Natural killer cell treated with Interleukin-12 subunit alpha and Interleukin-12 subunit beta and Interleukin-15 and Interleukin-18, amount 100 ng/mL, for 72 hours (primary cell): ENCODE measurements around the gene ZNF497. TPM values are rescaled to one million over a fixed set of nuclear protein-coding genes. Genes with fewer than 3 reads are reported as not detected.
"Not testable (repeated sequence)": the region's sequence is repeated elsewhere in the genome, so short reads cannot be mapped to it uniquely, and the experiment has no call there.

Experiments used
- ATAC-seq, 2 donors: fragments of 150-1000 bp; cut with Tn5 transposase in 1 of 2; sonication (Bioruptor Pico), chemical (Tn5 transposase) in 1 of 2; 2 replicates each; pipeline ENCODE4 v1.10.0; 2021
- DNase-seq: peaks from one replicate; pipeline ENCODE4 v3.0.0; 2022; ENCODE audit warnings: low spot score
- H3K27ac Mint-ChIP-seq, 2 donors: 1 replicate in 1 of 2; 2 replicates in 1 of 2; pipeline ENCODE4 v1.8.0; 2022; ENCODE audit warnings: mixed read lengths in 2 of 2, mild to moderate bottlenecking in 1 of 2, moderate library complexity in 1 of 2
- H3K27me3 Mint-ChIP-seq, 2 donors: 1 replicate in 1 of 2; 2 replicates in 1 of 2; pipeline ENCODE4 v1.8.0; 2022; ENCODE audit warnings: mixed read lengths in 2 of 2
- H3K36me3 Mint-ChIP-seq: one replicate; pipeline ENCODE4 v1.8.0; 2022; ENCODE audit warnings: mixed read lengths
- H3K4me1 Mint-ChIP-seq, 2 donors: 1 replicate in 1 of 2; 2 replicates in 1 of 2; pipeline ENCODE4 v1.8.0; 2022; ENCODE audit warnings: low read depth in 2 of 2, mixed read lengths in 2 of 2, mild to moderate bottlenecking in 1 of 2
- H3K4me3 Mint-ChIP-seq: one replicate; pipeline ENCODE4 v1.8.0; 2022; ENCODE audit warnings: mixed read lengths
- H3K9me3 Mint-ChIP-seq: 2 replicates; pipeline ENCODE4 v1.8.0; 2022; ENCODE audit warnings: mixed read lengths
- total RNA-seq, 2 donors: library from RNA; stranded (reverse); gene quantifications; one replicate each; pipeline ENCODE4 v1.2.3, GENCODE V29; 2022

The ZNF497 gene
- total RNA-seq, 2 donors from 2014 or later, result 0.52 to 1.4 TPM

DNA sequence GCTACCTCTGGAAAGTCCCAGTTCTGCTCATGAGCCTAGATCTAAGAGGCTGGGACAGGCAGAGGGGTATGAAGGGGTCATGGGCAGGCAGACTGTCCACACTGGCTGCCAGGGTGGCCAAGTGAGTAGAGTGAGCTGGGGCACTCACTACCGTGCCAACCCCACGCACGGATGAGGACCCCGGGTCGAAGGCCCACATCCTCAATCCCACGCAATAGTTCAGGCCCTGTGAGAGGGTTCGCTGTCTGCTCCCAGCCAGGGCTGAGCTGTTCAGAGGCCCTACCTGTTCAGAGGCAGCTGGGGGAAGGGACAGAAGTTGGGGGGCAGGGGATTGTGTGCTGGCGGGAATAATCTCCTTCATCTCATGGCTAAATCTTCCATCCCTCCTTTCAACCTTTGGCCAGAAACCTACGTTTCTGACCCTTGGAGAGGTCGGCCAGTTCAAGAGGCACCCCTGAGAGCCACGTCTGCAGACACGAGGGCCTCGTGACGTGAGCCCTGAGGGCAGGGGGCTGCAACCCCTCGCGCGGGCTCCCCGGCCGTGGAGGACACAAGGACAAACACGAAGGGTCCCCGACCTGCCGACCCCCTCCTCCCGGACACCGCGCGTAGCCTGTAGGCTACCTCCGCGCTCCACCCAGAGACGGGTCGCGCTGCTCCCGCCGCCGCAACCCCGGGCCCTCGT, 23.5 kb upstream of the ZNF497 start:
- peak; percentile 0 to 12 for ATAC-seq
- Mint-ChIP-seq H3K36me3 (peaks cover 14% of the 10 kb centered on the region), H3K4me3 (peak overlapping the region; percentile 90), H3K27ac (peak overlapping the region; percentile 93 to 95), H3K9me3 (no peaks in the 10 kb centered on the region), H3K4me1 (peaks cover 25 to 32% of the 10 kb centered on the region in 2 donors), H3K27me3 (no peaks in the 10 kb centered on the region)
- DNase-seq, result no peak

DNA sequence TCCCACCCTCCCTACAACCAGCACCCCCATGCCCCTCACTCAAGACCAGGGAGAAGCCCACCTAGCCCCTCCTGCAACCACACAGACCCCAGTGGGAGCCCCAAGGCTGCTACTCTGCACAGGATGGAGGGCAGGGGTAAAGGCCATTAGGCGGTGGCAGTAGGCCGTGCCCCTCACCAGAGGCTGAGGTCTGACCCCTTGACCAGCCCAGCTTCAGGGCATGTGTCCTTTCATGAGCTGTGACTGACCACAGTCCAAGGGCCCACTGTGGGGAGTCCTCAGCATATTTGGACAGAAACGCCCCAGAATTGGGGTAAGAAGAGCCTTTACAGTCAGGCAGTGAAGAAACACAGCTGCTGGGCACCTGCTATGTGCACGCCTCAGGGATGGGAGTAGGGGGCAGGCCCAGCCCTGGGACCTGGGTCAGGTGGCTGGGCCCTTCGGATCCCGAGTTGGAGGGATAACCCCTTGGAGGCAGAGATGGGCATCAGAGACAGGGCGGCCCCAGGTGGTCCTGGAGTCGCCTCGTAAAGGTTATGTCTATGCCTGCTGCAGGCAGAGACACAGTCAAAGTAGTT, 22.9 kb upstream of the ZNF497 start:
- H3K4me1 Mint-ChIP-seq, result peaks cover 21 to 29% of the 10 kb centered on the region in 2 donors

DNA sequence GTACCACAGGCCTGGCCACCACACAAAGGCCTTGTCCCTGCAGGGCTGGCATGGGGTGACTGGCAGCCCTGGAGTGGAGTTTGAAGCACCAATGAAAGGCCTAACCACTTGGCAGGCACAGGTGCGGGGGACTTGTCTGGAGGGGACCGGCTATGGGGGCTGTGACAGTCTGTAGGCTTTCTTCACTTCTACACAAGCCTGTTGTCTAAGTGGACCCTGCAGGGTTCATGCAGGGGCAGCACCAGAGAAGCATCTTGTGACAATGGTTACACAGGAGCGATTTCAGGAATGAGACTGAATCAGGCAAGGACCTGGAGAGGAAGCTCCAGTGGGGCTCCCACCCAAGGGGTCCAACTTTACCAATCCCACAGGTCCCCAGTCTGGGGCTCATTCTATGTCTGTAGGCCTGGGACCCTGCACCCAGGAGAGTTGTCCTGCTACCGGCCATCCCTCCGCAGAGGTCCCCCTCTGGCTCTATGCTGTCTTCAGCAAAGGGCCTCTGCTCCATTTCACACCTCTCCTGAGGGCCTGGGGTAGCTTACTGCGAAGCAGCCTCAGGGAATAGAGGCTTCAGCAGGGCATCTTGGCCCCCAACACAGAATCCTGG, 20.5 kb upstream of the ZNF497 start:
- DNase-seq (no peak), ATAC-seq (no peak)
- Mint-ChIP-seq H3K4me1 (peaks cover 26 to 30% of the 10 kb centered on the region in 2 donors), H3K36me3 (peaks cover 4% of the 10 kb centered on the region), H3K27me3 (no peaks in the 10 kb centered on the region), H3K4me3 (no peak overlapping the region), H3K27ac (peak overlapping the region; percentile 67 to 95), H3K9me3 (no peaks in the 10 kb centered on the region)

More for the DNA sequence above, 22.9 kb upstream of the ZNF497 start:
- peak overlapping the region; percentile 93 to 95 for H3K27ac Mint-ChIP-seq
- ATAC-seq (no peak), DNase-seq (no peak)
- no peaks in the 10 kb centered on the region for H3K27me3 Mint-ChIP-seq
- H3K36me3 Mint-ChIP-seq, result peaks cover 14% of the 10 kb centered on the region
- H3K9me3 Mint-ChIP-seq, result no peaks in the 10 kb centered on the region
- H3K4me3 Mint-ChIP-seq, result peak overlapping the region; percentile 90

DNA sequence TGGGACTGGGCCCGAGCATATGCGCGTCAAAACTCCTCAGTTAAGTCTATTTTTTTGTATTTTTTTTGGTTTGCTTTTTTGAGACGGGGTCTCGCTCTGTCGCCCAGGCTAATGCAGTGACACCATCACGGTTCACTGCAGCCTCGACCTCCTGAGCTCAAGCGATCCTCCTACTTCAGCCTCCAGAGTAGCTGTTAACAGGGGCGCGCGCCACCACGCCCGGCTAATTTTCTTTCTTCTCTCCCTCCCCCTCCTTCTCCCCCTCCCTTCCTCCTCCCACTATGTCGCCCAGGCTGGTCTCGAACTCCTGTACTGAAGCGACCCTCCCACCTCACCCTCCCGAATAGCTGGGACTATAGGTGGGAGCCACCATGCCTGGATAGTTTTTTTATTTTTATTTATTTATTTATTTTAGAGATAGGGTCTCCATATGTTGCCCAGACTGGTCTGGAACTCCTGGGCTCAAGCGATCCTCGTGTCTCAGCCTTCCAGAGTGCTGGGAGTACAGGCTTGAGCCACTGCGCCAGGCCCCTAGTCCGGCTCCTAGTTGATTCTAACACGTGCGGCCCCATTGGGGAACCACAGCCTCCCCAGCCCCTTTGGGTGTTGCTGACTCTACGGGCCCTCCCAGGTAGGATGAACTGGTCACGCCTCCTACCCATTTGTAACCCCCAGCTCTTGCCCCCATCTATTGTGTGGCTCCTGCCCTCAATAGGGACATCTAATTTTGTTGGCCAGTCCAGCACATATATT, 19.1 kb upstream of the ZNF497 start:
- no peaks in the 10 kb centered on the region for H3K9me3 Mint-ChIP-seq
- H3K27me3 Mint-ChIP-seq, result no peaks in the 10 kb centered on the region
- H3K36me3 Mint-ChIP-seq, result no peaks in the 10 kb centered on the region
- peaks cover 17 to 18% of the 10 kb centered on the region in 2 donors for H3K4me1 Mint-ChIP-seq
- peak overlapping the region; percentile 83 to 95 for H3K27ac Mint-ChIP-seq
- no peak for ATAC-seq
- DNase-seq, result no peak
- H3K4me3 Mint-ChIP-seq, result peak overlapping the region; percentile 91

DNA sequence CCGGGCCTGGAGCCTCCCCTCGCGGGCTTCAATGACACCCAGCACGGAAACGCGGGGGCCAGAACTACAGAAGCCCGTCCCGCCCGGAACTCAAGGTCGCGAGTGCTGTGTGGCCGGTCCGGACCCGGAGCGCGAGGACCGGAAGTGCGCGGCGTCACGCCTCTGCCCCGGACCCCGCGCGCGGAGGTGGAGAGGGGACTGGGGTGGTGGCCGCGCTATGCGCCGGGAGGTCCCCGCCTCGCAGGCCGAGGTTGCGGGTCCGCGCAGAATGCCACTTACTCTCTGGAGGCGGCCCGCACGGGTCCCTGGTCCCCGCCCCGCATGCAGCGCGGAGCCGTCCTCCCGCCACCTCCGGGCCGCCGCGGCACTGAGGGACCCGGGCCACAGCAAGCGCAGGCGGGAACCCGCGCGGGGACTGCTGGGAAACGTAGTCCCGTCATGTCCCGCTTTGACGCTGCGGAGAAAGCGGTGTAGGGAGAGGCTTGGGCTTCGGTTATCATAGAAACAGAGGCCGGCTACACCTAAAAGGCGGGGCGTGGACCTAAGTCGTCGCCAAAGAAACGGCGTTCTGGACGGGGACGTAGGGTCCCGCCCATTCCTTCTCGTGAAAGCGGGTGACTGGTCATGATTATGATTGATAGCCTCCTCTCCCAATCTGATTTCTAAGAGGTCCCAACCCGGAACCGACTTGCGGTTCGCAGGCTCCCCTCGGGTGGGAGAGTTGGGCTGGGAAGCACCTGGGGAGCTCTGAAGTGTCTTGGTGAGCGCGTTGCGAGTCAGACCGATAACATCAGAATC, 18.3 kb upstream of the ZNF497 start, which contains the start of gene ZNF837:
TSS of gene ZNF837 (minus strand) at position 369 of the 798 bp plus-strand sequence. CDS start 11,698 bp downstream, outside the sequence.
- peak within 1 kb of the TSS; percentile 91 for H3K4me3 Mint-ChIP-seq
- no peaks in the 10 kb centered on the region for H3K9me3 Mint-ChIP-seq
- ATAC-seq (peak; percentile 92 to 94), DNase-seq (peak; percentile 99)
- H3K27me3 Mint-ChIP-seq, result no peaks in the 10 kb centered on the region
- H3K4me1 Mint-ChIP-seq, result peaks cover 17 to 18% of the 10 kb centered on the region in 2 donors
- no peaks in the 10 kb centered on the region for H3K36me3 Mint-ChIP-seq
- peak within 1 kb of the TSS; percentile 83 to 95 for H3K27ac Mint-ChIP-seq

DNA sequence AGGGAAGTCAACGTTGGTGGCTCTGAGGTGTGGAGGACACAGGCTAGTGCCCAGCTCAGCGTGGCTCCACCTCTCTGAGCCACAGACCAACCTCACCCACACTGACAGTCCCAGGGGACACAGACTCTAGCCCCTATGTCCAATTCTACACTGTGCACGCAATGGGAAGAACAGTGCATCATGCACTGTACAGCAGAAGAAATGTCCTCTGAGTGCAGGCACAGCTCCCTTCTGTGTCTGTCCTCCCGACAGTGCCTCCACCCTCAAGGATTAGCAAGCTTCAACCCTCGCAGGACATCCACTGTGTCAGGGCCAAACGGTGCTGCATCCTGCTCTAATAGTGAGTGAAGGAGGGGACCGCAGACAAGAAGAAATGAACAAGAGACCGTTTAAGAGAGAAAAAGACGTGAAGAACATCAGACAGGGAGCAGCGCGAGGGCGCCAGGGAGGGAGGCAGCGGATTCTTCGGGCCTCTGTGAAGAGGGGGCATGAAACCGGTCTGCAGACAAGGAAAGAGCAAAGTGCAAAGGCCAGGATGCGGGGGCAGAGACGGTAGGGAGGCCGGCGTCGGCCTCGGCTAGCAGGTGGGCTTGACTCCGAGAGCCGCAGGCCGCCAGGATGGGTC, 17.6 kb upstream of the ZNF497 start:
- peaks cover 14 to 17% of the 10 kb centered on the region in 2 donors for H3K4me1 Mint-ChIP-seq
- H3K36me3 Mint-ChIP-seq, result no peaks in the 10 kb centered on the region

DNA sequence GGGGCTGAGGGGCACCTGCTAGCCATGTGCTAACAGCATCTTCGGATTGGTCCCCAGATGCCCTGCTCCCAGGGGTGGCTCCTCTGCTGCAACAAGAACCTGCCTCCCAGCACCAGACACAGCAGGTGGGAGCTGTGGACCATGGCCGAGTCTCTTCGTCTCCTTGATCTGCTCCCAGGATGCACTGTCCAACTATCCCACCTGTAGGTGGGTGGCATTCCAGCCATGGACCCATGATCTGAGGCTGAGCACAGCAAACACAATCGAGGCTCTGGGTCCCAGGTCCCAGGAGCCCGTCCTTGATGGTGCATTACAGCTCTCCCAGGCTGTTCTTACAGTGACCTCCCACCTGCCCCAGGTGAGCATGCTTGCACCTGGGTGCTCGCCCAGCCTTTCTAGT, 16.7 kb upstream of the ZNF497 start:
- H3K27ac Mint-ChIP-seq, result peak overlapping the region; percentile 83 to 95
- ATAC-seq (no peak), DNase-seq (no peak)
- H3K4me3 Mint-ChIP-seq, result peak overlapping the region; percentile 91
- no peaks in the 10 kb centered on the region for H3K9me3 Mint-ChIP-seq
- no peaks in the 10 kb centered on the region for H3K36me3 Mint-ChIP-seq
- no peaks in the 10 kb centered on the region for H3K27me3 Mint-ChIP-seq
- peaks cover 14 to 17% of the 10 kb centered on the region in 2 donors for H3K4me1 Mint-ChIP-seq

More for the DNA sequence above, 17.6 kb upstream of the ZNF497 start:
- no peaks in the 10 kb centered on the region for H3K27me3 Mint-ChIP-seq
- ATAC-seq, result no peak
- H3K4me3 Mint-ChIP-seq, result peak overlapping the region; percentile 91
- H3K9me3 Mint-ChIP-seq, result no peaks in the 10 kb centered on the region
- DNase-seq, result no peak
- peak overlapping the region; percentile 83 to 95 for H3K27ac Mint-ChIP-seq

DNA sequence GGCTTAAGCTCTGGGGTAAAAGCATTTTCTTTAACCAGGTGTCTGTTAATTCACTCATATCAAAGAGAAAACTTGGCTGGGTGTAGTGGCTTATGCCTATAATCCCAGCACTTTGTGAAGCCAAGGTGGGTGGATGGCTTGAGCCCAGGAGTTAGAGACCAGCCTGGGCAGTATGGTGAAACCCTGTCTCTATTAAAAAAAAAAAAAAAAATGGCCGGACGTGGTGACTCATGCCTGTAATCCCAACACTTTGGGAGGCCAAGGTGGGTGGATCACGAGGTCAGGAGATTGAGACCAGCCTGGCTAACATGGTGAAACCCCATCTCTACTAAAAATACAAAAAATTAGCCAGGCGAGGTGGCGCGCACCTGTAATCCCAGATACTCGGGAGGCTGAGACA, 14.2 kb upstream of the ZNF497 start:
- peaks cover 12% of the 10 kb centered on the region in 2 donors for H3K4me1 Mint-ChIP-seq
- H3K27ac Mint-ChIP-seq, result not testable (repeated sequence)

DNA sequence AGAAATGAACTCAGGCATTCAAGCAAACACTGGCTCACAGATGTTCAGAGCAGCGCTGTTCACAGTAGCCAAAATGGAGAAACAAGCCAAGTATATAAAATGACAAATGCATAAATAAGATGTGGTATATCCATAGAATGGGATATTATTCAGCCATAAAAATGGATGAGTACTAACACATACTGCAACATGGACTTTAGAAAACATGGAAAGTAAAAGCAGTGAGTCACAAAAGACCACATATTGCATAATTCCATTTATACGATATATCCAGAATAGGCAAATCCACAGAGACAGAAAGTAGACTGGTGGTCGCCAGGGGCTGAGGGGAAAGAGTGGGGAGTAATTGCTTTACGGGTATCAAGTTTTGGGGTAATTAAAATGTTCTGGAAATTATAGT, 11.6 kb upstream of the ZNF497 start:
- H3K4me3 Mint-ChIP-seq, result no peak overlapping the region
- no peak overlapping the region for H3K27ac Mint-ChIP-seq
- H3K9me3 Mint-ChIP-seq, result no peaks in the 10 kb centered on the region
- no peaks in the 10 kb centered on the region for H3K36me3 Mint-ChIP-seq
- ATAC-seq, result no peak
- H3K4me1 Mint-ChIP-seq, result peaks cover 0 to 3% of the 10 kb centered on the region in 2 donors
- no peak for DNase-seq
- no peaks in the 10 kb centered on the region for H3K27me3 Mint-ChIP-seq

More for the DNA sequence above, 14.2 kb upstream of the ZNF497 start:
- not testable (repeated sequence) for DNase-seq, H3K9me3 Mint-ChIP-seq, H3K4me3 Mint-ChIP-seq, H3K36me3 Mint-ChIP-seq, ATAC-seq, H3K27me3 Mint-ChIP-seq

DNA sequence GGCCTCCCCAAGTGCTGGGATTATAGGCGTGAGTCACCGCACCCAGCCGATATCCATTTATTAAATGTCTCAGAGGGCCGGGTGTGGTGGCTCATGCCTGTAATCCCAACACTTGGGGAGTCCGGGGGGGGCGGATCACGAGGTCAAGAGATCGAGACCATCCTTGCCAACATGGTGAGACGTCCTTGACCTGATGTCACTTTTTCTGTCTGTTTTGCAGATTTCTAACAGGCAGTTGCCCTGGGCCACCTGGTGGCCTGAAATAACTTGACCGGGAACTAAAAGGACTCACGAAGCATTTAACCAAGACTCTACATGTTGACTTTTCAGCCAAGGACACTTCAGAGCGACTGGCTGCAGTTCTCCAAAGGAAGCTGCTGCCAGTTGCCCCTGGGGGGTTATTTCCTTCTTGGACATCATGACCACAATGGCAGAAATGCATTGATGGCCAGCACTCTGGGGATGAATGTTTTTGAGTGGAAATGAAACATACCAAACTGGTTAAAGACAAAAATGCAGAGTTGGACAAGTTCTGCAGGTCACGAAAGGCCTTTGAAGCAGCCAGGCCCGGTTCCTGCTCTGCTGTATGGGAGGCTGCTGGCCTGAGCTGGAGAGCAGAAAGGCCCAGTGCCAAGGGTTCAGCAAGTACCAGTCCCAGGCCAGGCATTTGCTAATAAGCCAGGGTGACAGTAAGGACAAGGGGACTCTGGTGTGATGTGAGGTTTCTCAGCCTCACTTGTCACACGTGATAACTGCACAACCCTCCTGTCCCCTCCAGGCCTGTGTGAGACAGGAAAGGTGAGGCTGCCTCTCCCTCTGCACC, 10.0 kb upstream of the ZNF497 start:
- no peak for ATAC-seq
- Mint-ChIP-seq H3K4me3 (no peak overlapping the region), H3K27me3 (no peaks in the 10 kb centered on the region), H3K27ac (no peak overlapping the region), H3K36me3 (no peaks in the 10 kb centered on the region), H3K4me1 (peaks cover 0 to 3% of the 10 kb centered on the region in 2 donors), H3K9me3 (no peaks in the 10 kb centered on the region)
- DNase-seq, result no peak

DNA sequence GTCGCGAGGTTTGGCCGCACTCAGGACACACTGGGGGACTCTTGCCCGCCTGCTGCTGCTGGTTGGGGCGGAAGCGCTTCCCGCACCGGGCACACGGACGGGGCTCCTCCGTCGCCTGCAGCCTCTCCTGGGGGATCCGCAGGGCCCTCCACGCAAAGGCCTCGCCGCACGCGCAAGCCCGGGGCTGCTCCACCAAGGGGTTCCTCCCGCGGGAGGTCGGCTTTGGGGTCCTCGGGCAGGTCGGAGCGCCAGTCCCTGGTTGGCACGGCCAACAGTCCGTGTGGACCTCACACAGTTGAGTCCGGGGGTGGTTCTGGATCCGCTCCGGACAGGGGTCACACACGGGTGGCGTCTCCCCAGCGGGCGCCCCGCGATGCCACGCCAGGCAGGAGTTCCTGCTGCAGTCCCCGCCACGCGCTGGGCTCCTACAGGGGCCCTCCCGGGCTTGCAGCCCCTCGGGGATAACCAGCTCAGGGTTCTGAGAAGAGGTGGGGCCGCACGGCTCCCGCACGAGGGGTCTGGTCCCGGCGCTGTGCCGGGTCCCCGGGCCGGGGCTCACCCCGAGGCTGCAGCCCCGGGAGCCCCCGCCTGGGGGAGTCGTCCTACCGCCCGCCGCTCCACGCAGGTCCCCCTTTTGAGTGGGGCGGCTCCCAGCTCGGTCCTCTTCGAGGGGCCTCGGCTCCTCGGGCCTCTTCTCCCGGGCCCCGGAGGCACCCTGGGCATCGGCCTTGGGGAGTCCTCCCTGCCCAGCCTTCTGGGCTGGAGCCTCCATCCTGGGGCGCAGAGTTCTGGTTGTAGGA, 6.2 kb upstream of the ZNF497 start:
- Mint-ChIP-seq H3K4me3 (no peak overlapping the region), H3K4me1 (no peaks in the 10 kb centered on the region), H3K27ac (no peak overlapping the region), H3K27me3 (no peaks in the 10 kb centered on the region), H3K9me3 (no peaks in the 10 kb centered on the region), H3K36me3 (no peaks in the 10 kb centered on the region)
- DNase-seq (peak; percentile 56), ATAC-seq (no peak)
